Endothelial cell of umbilical vein (primary cell): ENCODE data around the gene PCDH18.
"Not testable (repeated sequence)": the region's sequence is repeated elsewhere in the genome, so short reads cannot be mapped to it uniquely, and the experiment has no call there.

Source experiments
- CTCF ChIP-seq, 2 donors: IDR thresholded peaks; 1 replicate in 1 of 2; 2 replicates in 1 of 2; pipeline ENCODE4 v1.5.1; 2011; ENCODE audit warnings: low read length in 2 of 2, mild to moderate bottlenecking in 2 of 2, moderate library complexity in 2 of 2, control low read depth in 1 of 2, inconsistent platforms in 1 of 2, low read depth in 1 of 2; ENCODE audit not compliant: insufficient read depth in 1 of 2; ENCODE audit errors: extremely low read depth in 1 of 2
- EZH2 ChIP-seq: IDR thresholded peaks from 2 replicates; pipeline ENCODE4 v1.6.1; 2012; ENCODE audit warnings: borderline replicate concordance, low read depth, mild to moderate bottlenecking, moderate library complexity, low read length, inconsistent platforms; ENCODE audit not compliant: severe bottlenecking
- FOS ChIP-seq: IDR thresholded peaks from 2 replicates; pipeline ENCODE4 v1.6.1; 2011; ENCODE audit warnings: mild to moderate bottlenecking, low read length, moderate library complexity, borderline replicate concordance; ENCODE audit not compliant: insufficient read depth
- GATA2 ChIP-seq: IDR thresholded peaks from 2 replicates; pipeline ENCODE4 v1.7.0; 2011; ENCODE audit warnings: low read depth, mild to moderate bottlenecking, moderate library complexity, mixed read lengths, low read length; ENCODE audit not compliant: insufficient read length, insufficient read depth
- JUN ChIP-seq: IDR thresholded peaks from 2 replicates; pipeline ENCODE4 v1.6.1; 2011; ENCODE audit warnings: borderline replicate concordance, low read depth; ENCODE audit not compliant: insufficient read length, insufficient read depth
- MAX ChIP-seq: IDR thresholded peaks from 2 replicates; pipeline ENCODE4 v1.6.1; 2011; ENCODE audit not compliant: insufficient read depth, insufficient read length
- POLR2A ChIP-seq: IDR thresholded peaks from 2 replicates; pipeline ENCODE4 v1.6.1; 2012; ENCODE audit warnings: low read depth, mild to moderate bottlenecking, control low read depth, low read length
- POLR2AphosphoS5 ChIP-seq: IDR thresholded peaks from 2 replicates; pipeline ENCODE4 v1.6.1; 2012; ENCODE audit warnings: low read depth, mild to moderate bottlenecking, control low read depth, low read length, moderate library complexity; ENCODE audit not compliant: insufficient read depth

- TF ChIP-seq CTCF (IDR thresholded peaks at IDR 0.05; ENCODE audit: extremely low read depth in 1 of 2, insufficient read depth in 1 of 2, low read depth in 1 of 2, low read length in 2 of 2); FOS; POLR2AphosphoS5; POLR2A; MAX; GATA2; EZH2; JUN: not testable (repeated sequence)
Measured at GRCh38 chr4:137483313-137483959, 48.9 kb downstream of the PCDH18 start.
